Activated CD8-positive, alpha-beta memory T cell treated with anti-CD3 and anti-CD28 coated beads, Interleukin-2, amount 50 U/mL, for 48 hours (primary cell): Measurements from ENCODE around the gene DAND5.

Experiments
- DNase-seq: peaks from one replicate; pipeline ENCODE4 v3.0.0-alpha.2; 2020

DAND5 gene

GRCh38 chr19:12994701-12995595 is 25.6 kb downstream of the DAND5 start, which contains the start of gene NFIX:
Gene NFIX (plus strand): TSS chr19:12995475. CDS start chr19:12995838, 363 bp downstream.
- peak; percentile 81 for DNase-seq

GRCh38 chr19:12995596-12996405 is 26.4 kb downstream of the DAND5 start:
- DNase-seq, result no peak

DNA sequence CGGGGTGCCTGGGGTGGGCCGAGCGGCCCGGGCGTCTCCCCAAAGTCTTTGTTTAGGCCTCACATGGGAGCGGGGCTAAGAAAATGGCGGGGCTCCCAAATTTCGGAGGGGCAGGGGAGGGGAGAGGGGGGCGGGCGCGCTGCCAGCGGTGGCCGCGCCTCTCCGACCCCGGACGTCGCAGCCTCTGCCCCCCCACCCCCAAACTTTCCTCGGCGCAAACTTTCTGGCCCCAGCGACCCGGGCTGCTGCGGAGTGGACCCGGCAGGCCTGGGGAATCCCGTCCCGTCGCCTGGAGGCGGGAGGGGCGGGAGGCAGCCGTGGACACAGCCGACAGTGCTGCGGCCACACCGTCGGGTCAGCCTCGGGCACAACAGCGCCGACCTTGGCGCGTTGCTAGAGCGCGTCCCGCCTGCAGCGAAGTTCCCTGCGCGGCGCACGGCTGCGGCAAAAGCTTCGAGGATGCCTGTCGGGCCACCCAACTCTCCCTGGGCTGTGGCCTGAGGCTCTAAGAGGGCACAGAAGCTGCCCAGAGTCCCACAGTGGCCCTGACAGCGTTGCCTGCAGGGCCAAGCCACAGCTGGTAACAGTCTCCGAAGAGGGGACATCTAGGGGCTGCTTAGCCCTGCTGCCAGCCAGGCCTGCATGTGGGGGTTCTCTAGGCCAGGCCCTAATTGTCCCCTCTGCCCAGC is 27.2 kb downstream of the DAND5 start:
- DNase-seq, result no peak

DNA sequence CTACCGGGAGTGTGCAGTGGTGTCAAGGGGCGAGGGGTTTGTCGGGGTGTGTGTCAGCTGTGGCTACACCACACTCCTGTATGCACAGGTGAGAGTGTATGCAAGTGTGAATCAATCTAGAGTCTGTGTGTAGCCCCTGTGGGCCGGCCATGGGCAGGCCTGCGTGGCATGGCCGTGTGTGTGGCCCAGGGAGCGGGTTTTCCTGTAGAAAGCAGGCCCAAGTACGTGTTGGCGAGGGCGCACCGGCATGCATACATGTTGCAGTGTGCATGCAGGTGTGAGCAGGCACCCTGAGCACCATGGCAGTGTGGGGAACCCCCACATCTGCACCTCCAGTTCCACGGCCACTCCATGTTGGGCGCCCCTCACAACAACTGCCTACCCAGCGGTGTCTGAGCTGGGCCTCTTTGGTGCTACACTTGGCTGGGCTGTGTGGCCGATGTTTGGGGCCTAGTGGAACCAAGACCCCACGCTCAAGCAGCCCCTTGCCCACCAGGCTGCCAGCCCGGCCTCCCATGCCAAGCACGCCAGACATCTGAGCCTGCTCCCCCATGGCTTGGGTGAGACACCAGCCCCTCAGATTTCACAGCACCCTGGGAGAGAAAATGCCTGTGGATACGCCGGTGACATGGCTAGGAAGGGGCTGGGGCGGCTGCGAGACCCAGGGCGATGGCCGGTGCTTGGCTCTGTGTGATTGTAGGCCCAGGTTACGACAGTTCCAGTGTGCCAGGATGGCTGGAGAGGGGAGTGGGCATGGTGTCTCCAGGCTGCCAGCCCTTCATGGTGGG is 28.0 kb downstream of the DAND5 start:
- no peak for DNase-seq

DNA sequence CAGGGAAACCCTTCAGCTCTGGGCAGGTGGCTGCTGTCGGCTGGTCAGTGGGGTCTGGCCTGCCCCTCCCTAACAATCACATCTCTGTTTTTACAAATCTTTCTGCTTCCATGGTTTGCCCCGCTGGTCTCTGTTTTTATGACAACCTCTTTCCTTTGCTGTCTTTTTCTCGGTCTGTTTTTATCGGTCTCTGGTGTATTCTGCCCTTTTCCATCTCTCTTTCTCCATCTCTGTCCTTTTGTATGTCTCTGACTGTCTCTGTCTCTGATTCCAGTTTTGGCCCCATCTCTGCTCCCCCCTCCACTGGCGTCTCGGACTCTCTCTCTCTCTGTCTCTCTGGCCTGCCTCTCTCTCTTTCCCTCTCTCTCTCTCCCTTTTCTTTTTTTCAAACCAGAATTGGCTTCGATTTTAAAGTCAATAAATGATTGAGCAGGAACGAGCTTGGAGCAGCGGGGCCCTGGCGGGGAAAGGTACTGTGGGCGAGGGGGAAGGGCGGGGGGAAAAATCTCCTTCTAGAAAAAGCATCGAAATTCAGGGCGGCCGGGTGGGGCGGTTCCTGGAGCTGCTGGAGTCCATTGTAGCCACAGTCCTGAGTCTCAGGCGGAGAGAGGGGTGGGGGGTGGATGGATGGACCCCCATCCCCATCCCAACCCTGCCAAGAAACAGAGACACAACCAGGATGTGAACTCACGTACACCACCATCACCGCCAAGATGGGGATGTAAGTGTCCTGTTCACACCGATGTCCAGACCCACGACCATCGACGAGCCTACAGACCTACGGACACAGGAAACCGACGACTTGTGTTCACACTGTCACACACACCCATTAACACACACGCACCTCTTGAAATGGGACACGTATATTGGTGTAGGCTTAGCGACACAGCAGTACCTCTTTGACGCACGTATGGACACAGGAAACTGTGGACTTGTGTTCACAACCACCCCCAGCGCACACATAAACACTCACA is 28.9 kb downstream of the DAND5 start:
- DNase-seq, result no peak

GRCh38 chr19:13001166-13001501 is 31.8 kb downstream of the DAND5 start:
- no peak for DNase-seq

- no peak for DNase-seq
These were observed 32.3 kb downstream of the DAND5 start for GRCh38 chr19:13001502-13002165.

DNA sequence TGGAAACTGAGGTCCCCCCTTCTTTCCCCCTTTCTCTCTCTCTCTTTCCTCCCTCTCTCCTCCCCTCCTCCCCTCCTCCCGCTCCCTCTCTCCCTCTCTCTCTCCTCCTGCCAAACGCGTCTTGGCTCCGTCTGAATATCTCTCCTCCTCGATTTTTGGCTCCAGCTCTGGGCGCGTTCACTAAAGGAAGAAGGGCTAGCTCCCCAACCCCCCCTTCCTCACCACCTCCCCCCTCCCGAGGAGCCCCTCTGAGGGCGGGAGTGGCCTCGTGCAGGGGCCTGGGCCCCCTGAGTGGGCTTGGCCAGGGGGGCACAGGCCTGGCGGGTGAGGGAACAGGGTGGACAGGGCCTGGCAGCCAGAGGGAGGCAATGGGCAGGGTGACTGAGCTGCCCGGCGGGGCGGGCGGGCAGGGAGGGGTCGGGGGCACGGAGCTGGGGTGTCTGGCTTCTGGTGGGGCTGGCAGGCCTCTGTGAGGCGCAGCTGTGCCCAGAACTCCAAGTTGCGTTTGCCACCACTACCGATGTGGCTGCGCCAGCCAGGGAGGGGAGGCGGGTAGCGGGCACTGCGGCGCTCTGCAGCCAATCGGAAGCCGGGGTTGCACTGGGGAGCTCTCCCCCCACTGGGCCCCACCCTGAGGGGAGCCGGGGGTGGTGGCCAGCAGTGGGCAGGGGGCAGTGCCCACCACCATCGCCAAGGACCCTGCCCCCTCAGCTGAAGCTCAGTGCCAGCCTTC is 33.0 kb downstream of the DAND5 start:
- DNase-seq, result no peak

GRCh38 chr19:13003081-13003480 is 33.7 kb downstream of the DAND5 start:
- DNase-seq, result no peak

GRCh38 chr19:13004273-13004672 is 34.9 kb downstream of the DAND5 start:
- DNase-seq, result no peak

DNA sequence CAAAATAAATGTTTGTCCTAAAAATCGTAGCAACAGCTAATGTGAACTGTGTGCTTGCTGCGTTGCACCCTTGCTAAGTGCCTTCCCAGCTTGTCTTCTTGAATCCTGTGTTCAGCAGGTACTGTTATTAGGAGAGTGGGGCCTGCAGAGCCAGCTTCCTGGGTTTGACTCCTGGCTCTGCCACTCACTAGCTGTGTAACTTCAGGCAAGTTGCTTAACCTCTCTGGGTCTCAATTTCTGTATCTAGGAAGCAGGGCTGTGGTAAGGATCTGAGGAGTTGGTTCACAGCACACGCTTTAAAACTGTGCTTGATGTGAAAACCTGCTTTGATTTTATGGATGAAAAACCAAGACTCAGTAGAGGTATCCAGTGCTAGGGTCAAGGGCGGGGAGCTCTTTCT is 35.9 kb downstream of the DAND5 start:
- DNase-seq, result no peak

GRCh38 chr19:13005861-13006370 is 36.5 kb downstream of the DAND5 start:
- DNase-seq, result no peak

- DNase-seq, result no peak
These were observed 37.3 kb downstream of the DAND5 start for GRCh38 chr19:13006431-13007281.

DNA sequence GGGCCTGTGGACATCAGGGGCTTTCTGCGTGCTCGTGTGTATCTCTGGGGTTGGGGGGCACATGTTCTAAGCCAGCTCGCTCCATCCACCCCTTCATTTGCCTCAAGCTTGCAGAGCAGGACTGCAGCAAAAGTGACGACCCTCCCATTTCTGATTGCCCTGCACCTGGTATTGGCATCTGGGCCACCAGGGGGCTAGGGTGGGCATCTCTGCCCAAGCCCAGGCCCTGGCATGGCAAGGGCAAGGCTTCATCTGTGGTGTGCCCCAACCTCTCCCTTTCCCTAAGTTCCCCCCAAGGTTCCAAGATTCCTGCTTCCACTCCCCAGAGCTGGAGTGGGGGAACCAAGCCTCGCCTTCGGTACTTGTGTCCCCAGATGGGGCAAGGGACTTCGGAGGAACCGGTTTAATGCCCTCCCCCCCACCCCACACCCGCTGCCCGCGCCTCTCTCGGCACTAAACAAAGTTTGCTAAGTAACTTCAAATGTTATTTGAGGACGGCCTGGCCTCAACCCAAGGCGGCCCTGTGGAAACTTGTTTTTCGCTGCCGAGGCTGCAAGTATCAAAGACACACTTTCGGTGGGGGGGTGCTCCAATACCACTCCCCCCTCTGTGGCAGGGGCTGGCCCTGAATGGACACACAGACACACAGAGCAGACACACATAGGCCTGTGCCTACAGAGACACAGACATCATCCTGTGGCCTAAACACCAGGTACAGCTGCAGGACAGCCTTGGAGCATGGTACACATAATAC is 38.1 kb downstream of the DAND5 start:
- DNase-seq, result no peak

DNA sequence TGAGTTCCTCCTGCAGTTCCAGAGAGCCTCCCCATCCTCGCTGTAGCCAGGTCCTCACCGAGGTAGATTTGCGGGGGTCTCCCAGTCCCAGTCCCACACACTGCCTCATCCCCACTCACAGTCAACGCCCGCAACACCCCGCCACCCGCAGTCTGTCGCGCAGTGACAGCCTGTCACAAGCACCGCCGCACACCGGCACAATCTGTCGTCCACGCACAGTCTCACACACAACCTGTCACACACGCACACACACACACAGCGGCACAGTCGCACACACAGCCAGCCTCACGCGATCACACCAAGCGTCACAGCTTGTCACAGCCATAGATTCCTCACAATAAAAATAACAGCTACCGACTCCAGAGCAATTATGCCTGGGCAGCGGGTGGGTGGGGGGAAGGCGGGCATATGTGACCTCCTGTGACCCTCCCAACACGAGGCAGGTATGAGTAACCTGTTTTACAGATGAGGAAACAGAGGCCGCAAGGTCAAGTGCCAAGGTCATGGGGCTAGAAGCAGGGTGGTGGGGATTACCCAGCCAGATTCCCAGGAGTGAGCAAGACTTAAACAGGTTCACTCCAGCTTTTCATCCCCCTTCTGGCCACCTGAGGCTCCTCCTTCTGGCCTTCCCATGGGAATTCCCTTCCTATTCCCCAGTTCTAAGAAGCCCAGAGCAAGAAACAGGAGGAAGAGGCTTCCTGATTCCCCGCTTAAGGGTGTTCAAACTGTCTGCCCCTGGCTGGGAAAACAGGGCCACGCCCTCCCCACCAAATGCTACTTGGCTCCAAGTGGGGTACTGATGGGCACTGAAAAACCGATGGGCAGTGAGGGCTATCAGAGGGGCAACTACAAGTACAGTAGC is 39.8 kb downstream of the DAND5 start:
- no peak for DNase-seq

- DNase-seq, result no peak
These were observed 40.9 kb downstream of the DAND5 start for GRCh38 chr19:13010038-13010991.
